A204.1 (cell line): Measurements from ENCODE around the gene FRRS1L.

Source experiments
- FAIRE-seq: peaks from 2 replicates; lab custom pipeline; 2012; peaks lifted over from hg19 to GRCh38; lab: Jason Lieb, UNC

FRRS1L gene

GRCh38 chr9:109166771-109167601 is at the start of gene FRRS1L:
TSS of gene FRRS1L (minus strand) at chr9:109167249. CDS start at chr9:109167138, 111 bp downstream.
- FAIRE-seq, result no peak

- no peak for FAIRE-seq
Measured at GRCh38 chr9:109214414-109214813, 47.4 kb upstream of the FRRS1L start.

- no peak for FAIRE-seq
Measured at GRCh38 chr9:109213285-109214121, 46.5 kb upstream of the FRRS1L start.

- FAIRE-seq, result no peak
Measured at GRCh38 chr9:109212768-109213167, 45.7 kb upstream of the FRRS1L start.

- FAIRE-seq, result no peak
Measured at GRCh38 chr9:109206670-109207069, 39.6 kb upstream of the FRRS1L start.

- FAIRE-seq, result no peak
Measured at GRCh38 chr9:109205526-109205925, 38.5 kb upstream of the FRRS1L start.

GRCh38 chr9:109203761-109204360 is 36.8 kb upstream of the FRRS1L start:
- FAIRE-seq, result no peak

GRCh38 chr9:109199676-109200075 is 32.6 kb upstream of the FRRS1L start:
- no peak for FAIRE-seq

GRCh38 chr9:109198736-109199382 is 31.8 kb upstream of the FRRS1L start:
- FAIRE-seq, result no peak

GRCh38 chr9:109193974-109194556 is 27.0 kb upstream of the FRRS1L start:
- no peak for FAIRE-seq

GRCh38 chr9:109192732-109193361 is 25.8 kb upstream of the FRRS1L start:
- FAIRE-seq, result no peak

GRCh38 chr9:109191746-109192145 is 24.7 kb upstream of the FRRS1L start:
- FAIRE-seq, result no peak

- no peak for FAIRE-seq
Measured at GRCh38 chr9:109190151-109190550, 23.1 kb upstream of the FRRS1L start.

- no peak for FAIRE-seq
Measured at GRCh38 chr9:109186857-109187520, 19.9 kb upstream of the FRRS1L start.

GRCh38 chr9:109182940-109183798 is 16.1 kb upstream of the FRRS1L start:
- no peak for FAIRE-seq

GRCh38 chr9:109182550-109182939 is 15.5 kb upstream of the FRRS1L start:
- no peak for FAIRE-seq

GRCh38 chr9:109181284-109181683 is 14.2 kb upstream of the FRRS1L start:
- no peak for FAIRE-seq

- FAIRE-seq, result no peak
Measured at GRCh38 chr9:109179801-109180523, 12.9 kb upstream of the FRRS1L start.

- FAIRE-seq, result no peak
Measured at GRCh38 chr9:109176963-109177362, 9.9 kb upstream of the FRRS1L start.
